Daoy (cell line): ENCODE results near the gene SH2D6. TPM values are rescaled to one million over a fixed set of nuclear protein-coding genes. Genes with fewer than 3 reads are reported as not detected.
A peak's percentile ranks its signal among the peaks of the same experiment; 100 is the strongest.
"Not testable (repeated sequence)": the region's sequence is repeated elsewhere in the genome, so short reads cannot be mapped to it uniquely, and the experiment has no call there.

Experiments used
- DNase-seq: peaks from one replicate; pipeline ENCODE4 v3.0.0-alpha.2; 2015; ENCODE audit warnings: low read depth
- total RNA-seq: library from RNA; depleted of rRNA; stranded (reverse); fragments of >200 nt; shearing (Covaris generic); gene quantifications from 2 replicates; pipeline ENCODE4 v1.2.3, GENCODE V29; 2014

The SH2D6 gene
- total RNA-seq, 1 experiment from 2014 or later, result 0.34 TPM

- no peak for DNase-seq
These were observed 19.9 kb upstream of the SH2D6 start for GRCh38 chr2:85398426-85399182.

- DNase-seq, result no peak
These were observed 19.4 kb upstream of the SH2D6 start for GRCh38 chr2:85399183-85399455.

DNA sequence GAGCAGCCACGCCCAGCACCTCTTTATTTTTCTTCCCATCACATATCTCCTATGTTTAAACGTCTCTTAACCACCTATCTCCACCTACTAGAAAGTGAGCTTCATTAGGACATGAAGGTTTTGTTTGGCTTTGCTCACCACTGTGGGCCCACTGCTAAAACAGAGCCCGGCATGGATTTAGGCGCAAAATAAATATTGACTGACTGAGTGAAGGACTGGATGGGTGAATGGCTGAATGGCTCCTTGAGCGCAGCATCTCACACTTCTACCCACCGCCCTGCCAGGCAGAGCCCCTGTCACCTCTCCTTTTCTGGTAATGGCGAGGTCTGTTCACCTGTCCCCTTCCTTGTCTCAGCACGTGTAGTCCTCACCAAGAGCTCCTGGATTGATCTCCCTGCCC is 18.5 kb upstream of the SH2D6 start:
- DNase-seq, result no peak

GRCh38 chr2:85400541-85401463 is 17.7 kb upstream of the SH2D6 start:
- DNase-seq, result no peak

DNA sequence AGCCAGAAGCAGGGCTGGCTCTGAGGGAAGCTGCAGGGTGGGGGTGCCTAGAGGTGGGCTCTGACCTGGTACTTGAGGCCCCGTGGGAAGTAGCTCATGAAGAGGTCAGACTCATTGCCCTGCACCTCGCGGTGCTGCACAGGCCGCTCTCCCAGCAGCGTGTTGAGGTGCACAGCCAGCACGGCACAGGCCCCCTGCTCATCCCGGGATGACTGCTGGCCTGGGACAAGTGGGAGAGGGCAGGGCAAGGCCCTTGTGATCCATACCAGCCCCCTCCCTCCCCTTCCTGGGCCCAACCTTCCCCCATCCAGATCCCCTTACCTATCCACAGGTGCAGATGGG is 17.1 kb upstream of the SH2D6 start:
- DNase-seq, result no peak

GRCh38 chr2:85401844-85402243 is 16.7 kb upstream of the SH2D6 start:
- DNase-seq, result no peak

DNA sequence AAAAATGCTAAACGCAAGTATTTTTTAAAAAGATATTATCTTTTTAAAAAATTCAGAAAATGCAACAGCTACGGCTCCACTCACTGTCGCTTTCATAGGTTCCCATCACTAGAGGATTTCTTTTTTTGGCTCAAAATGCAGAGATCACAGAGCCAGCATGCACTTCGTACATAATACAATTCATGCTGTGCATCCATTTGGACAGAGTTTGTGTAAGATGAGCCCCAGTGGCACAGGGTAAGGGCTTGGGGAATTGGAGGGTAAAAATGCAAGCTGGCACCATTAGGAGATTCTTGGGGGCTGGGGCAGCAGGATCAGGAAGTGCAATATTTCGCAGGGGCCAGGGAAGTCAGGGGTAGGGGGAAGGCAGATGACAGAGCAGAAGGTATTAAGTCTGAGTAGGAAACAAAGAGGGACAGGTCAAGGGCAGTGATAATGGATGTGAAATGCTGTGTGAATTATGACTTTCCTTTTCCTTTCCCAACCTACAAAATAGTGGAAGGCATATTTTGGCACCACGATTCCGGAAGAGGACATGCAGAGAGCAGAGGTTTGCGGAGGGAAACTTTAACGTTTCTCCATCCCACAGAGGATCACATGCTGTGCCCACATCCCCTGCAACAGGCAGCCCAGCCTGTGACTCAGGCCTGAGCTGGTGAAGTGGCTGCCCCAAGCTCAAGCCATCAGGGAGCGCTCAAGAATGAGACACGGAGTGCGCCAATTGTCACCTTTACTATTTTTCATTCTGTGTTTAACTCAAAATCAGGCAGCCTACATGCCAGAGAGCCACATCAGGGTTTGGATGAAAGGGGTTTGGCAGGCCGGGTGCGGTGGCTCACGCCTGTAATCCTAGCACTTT is 13.1 kb upstream of the SH2D6 start:
- DNase-seq, result peak; percentile 93

DNA sequence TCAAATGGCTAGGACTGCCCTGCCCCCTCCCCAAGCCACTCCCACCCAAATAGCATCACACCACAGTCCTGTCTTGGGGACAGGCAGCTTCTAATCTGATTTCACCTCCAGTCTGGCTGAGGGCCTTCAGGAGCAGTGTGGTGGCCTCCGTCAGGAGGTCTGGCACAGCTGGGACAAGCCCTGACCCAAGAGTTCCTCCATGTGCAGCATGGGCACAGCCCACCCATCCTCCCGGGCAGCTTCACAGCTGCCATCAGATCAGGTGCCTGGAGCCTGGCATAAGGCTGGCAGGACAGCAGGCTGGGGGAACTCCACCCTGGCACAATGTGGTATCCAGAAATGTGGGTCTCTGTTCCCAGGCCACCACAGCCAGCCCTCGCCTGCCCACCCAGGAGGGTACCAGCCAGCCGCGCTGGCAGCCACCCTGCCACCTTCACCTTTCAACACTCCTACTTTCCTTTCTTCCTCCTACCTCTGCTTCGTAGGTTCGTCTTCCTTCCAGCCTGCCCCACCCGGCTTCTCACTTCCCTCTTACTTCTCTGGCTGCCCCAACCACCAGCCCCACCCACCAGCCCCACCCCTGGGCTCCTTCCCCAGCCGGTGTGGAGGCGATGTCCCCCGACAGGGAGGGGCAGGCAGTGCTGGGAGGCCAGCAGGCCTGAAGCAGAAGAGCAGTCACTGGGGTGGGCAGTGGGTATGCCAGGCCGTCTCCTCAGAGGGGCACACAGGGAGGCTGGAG is 8.5 kb upstream of the SH2D6 start, which contains the start of gene CAPG:
CAPG (minus strand) TSS at position 522 of the 739 bp plus-strand sequence. CDS start 8,221 bp downstream, outside the sequence.
- DNase-seq, result peak; percentile 71

DNA sequence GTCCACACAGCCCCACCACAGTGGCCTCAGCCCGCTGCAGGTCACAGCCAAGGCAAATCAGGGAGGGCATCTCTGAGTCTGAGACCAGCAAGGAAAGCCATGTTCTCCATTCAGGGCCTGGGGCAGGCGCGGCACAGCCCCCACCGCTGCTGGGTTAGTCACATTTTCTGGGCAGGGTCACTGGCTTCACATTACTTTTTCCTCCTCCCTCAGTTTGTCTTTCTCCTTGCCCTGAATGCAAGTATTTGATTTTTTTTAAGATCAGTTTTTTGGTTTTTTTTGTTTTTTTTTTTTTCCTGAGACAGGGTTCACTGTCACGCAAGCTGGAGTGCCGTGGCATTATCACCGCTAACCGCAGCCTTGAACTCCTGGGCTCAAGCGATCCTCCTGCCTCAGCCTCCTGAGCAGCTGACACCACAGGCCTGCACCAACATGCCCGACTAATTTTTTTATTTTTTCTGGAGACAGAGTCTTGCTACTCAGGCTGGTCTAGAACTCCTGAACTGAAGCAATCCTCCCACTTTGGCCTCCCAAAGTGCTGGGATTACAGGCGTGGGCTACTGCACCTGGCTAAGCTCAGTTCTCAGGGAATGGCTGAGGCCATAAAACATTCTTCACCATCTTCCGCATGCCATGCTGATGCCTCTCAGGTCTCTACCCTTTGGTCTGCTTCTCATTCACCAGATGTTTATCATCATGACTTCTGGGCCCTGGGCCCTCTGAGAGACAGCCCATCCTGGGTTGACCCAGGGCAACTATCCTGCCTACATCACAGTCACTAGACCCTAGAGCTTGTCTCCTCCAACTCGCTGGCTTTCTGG is 7.7 kb upstream of the SH2D6 start:
- peak; percentile 55 for DNase-seq

GRCh38 chr2:85411405-85411748 is 7.1 kb upstream of the SH2D6 start:
- DNase-seq, result no peak

GRCh38 chr2:85413592-85414420 is 4.7 kb upstream of the SH2D6 start:
- peak; percentile 83 for DNase-seq

GRCh38 chr2:85414421-85414759 is 4.1 kb upstream of the SH2D6 start:
- not testable (repeated sequence) for DNase-seq

DNA sequence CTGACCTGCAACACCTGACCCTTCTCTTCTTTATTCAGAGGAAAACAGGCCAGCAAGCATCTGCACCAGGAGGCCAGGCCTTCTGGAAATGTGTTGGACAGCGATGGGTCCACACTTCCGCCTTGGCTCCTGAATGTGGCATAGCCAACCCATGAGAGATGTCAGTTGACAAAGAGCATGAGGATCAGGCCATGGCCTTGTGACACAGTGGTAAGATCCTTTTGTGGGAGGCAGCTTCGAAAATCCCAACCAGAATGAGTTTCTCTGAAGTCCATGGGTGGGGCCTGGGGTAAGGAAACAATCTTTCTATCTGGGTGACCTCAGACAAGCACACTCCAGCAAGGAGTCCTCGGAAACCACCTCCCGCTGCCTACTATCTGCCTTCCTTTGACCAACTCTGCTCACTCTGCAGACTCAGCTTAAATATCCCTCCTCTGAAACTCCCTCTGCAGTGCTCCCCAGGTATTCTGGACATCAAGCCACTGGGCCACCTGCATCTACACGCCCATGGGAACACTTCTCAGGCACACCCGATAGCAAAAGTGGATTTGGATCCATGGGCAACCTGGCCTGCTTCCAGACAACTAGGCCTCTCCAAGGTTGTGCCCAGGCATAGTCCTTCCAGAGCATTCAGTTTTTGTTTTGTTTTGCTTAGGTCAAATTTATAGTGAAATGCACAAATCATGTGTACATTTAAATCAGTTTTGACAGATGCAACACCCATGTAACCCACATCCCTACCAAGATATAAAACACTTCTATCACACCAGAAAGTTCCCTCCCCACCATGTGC is 3.6 kb upstream of the SH2D6 start:
- DNase-seq, result no peak

- no peak for DNase-seq
These were observed 2.4 kb upstream of the SH2D6 start for GRCh38 chr2:85415980-85416650.

GRCh38 chr2:85419009-85419675 is 628 bp downstream of the SH2D6 start:
- DNase-seq, result no peak

DNA sequence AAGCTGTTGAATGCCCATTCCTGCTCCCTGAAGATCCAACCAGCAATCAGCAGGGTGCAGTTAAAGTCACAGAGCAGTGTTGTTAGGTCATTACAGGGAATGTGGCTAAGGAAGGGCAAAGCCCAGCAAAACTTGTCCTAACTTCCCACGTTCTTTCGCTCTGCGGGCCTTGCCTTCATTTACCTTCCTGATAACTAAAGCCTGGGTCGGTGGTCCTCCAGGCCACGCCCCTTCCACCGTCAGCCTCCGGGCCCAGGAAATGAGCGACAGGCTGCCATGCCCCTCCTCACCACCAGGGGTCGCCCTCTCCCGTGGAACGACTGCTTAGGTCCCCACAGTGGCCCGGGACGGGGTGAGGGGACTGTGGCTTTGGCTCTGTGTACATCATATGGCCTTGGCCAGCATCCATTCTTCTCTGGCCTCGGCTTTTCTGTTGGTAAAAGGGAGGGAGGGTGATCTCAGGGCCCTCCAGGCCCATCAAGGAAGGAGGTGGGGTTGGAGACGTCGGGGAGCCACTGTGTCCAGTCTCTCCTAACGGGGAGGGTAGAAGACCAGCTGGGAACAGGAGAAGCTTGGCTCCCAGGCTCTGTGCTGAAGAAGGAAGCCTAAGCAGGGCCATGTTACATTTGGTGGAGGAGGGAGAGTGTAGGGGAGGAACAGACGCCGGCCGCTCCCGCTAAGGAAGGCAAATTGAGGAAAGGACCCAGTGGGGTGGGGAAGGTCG is 2.2 kb downstream of the SH2D6 start:
- peak; percentile 83 for DNase-seq
